ENCODE results near the gene GGA2.

Gene GGA2

GRCh38 chr16:23504453-23505179 lies 5.7 kb downstream of the GGA2 start:
- no peaks in the 10 kb centered on the region for H3K4me1 ChIP-seq (ENCODE audit: insufficient read depth, low read length, poor library complexity, severe bottlenecking)
- no peaks in the 10 kb centered on the region for H4K20me1 ChIP-seq (ENCODE audit: insufficient read depth, low read length, poor library complexity, severe bottlenecking)
- no peaks in the 10 kb centered on the region for H3K9me2 ChIP-seq (replicated peaks; ENCODE audit: low read depth, low read length)
- H3K36me3 ChIP-seq (ENCODE audit: insufficient read depth, low read length): no peaks in the 10 kb centered on the region
- no peaks in the 10 kb centered on the region for H3K9me3 ChIP-seq (ENCODE audit: insufficient read depth, low read depth, low read length)
- no peak overlapping the region for H3K9ac ChIP-seq (ENCODE audit: low read depth, low read length, poor library complexity, severe bottlenecking)
- H3K79me2 ChIP-seq (ENCODE audit: insufficient read depth, low read length): no peaks in the 10 kb centered on the region
- no peaks in the 10 kb centered on the region for H3F3A ChIP-seq (ENCODE audit: low read depth)
- no peak overlapping the region for H3K4me2 ChIP-seq (ENCODE audit: low read depth, low read length, poor library complexity, severe bottlenecking)
- TF ChIP-seq EZH2phosphoT487 (IDR thresholded peaks at IDR 0.05; ENCODE audit: borderline replicate concordance) (no peak), CTCF (conservative IDR thresholded peaks at IDR 0.05; ENCODE audit: low read length) (no peak)
- H2AFZ ChIP-seq (ENCODE audit: low read length): no peak overlapping the region
- no peak overlapping the region for H3K4me3 ChIP-seq (ENCODE audit: low read length, poor library complexity, severe bottlenecking)
- H3K27me3 ChIP-seq (ENCODE audit: insufficient read depth, low read length, poor library complexity, severe bottlenecking): peaks cover 20% of the 10 kb centered on the region

- no peaks in the 10 kb centered on the region for H3K4me1 ChIP-seq (ENCODE audit: insufficient read depth, low read length, poor library complexity, severe bottlenecking)
Measured at GRCh38 chr16:23504076-23504452, 6.2 kb downstream of the GGA2 start.

GRCh38 chr16:23502466-23502865 lies 7.8 kb downstream of the GGA2 start:
- Histone ChIP-seq H3K9ac (ENCODE audit: low read depth, low read length, poor library complexity, severe bottlenecking) (no peak overlapping the region), H3K9me2 (replicated peaks; ENCODE audit: low read depth, low read length) (no peaks in the 10 kb centered on the region), H3K4me1 (ENCODE audit: insufficient read depth, low read length, poor library complexity, severe bottlenecking) (no peaks in the 10 kb centered on the region), H3K27me3 (ENCODE audit: insufficient read depth, low read length, poor library complexity, severe bottlenecking) (peaks cover 5% of the 10 kb centered on the region), H3K4me3 (ENCODE audit: low read length, poor library complexity, severe bottlenecking) (no peak overlapping the region), H2AFZ (ENCODE audit: low read length) (no peak overlapping the region), H3K79me2 (ENCODE audit: insufficient read depth, low read length) (no peaks in the 10 kb centered on the region), H3K36me3 (ENCODE audit: insufficient read depth, low read length) (no peaks in the 10 kb centered on the region), H3K4me2 (ENCODE audit: low read depth, low read length, poor library complexity, severe bottlenecking) (no peak overlapping the region), H3F3A (ENCODE audit: low read depth) (no peaks in the 10 kb centered on the region), H4K20me1 (ENCODE audit: insufficient read depth, low read length, poor library complexity, severe bottlenecking) (no peaks in the 10 kb centered on the region), H3K9me3 (ENCODE audit: insufficient read depth, low read depth, low read length) (no peaks in the 10 kb centered on the region)
- TF ChIP-seq EZH2phosphoT487 (IDR thresholded peaks at IDR 0.05; ENCODE audit: borderline replicate concordance) (no peak), CTCF (conservative IDR thresholded peaks at IDR 0.05; ENCODE audit: low read length) (no peak)

More at GRCh38 chr16:23504076-23504452, 6.2 kb downstream of the GGA2 start:
- no peaks in the 10 kb centered on the region for H3K9me2 ChIP-seq (replicated peaks; ENCODE audit: low read depth, low read length)
- H2AFZ ChIP-seq (ENCODE audit: low read length): no peak overlapping the region
- H3K4me3 ChIP-seq (ENCODE audit: low read length, poor library complexity, severe bottlenecking): no peak overlapping the region
- H3K27me3 ChIP-seq (ENCODE audit: insufficient read depth, low read length, poor library complexity, severe bottlenecking): peaks cover 19% of the 10 kb centered on the region
- H3K9me3 ChIP-seq (ENCODE audit: insufficient read depth, low read depth, low read length): no peaks in the 10 kb centered on the region
- no peaks in the 10 kb centered on the region for H4K20me1 ChIP-seq (ENCODE audit: insufficient read depth, low read length, poor library complexity, severe bottlenecking)
- H3K79me2 ChIP-seq (ENCODE audit: insufficient read depth, low read length): no peaks in the 10 kb centered on the region
- TF ChIP-seq CTCF (conservative IDR thresholded peaks at IDR 0.05; ENCODE audit: low read length) (no peak), EZH2phosphoT487 (IDR thresholded peaks at IDR 0.05; ENCODE audit: borderline replicate concordance) (no peak)
- no peaks in the 10 kb centered on the region for H3K36me3 ChIP-seq (ENCODE audit: insufficient read depth, low read length)
- no peaks in the 10 kb centered on the region for H3F3A ChIP-seq (ENCODE audit: low read depth)
- H3K4me2 ChIP-seq (ENCODE audit: low read depth, low read length, poor library complexity, severe bottlenecking): no peak overlapping the region
- H3K9ac ChIP-seq (ENCODE audit: low read depth, low read length, poor library complexity, severe bottlenecking): no peak overlapping the region

All from Loucy (cell line).